Left hindlimb (tissue), 1 donor: ENCODE data around the gene ZNF304.

Experiments
- DNase-seq: peaks from one replicate; pipeline ENCODE4 v3.0.0-alpha.2; 2018

The ZNF304 gene

DNA sequence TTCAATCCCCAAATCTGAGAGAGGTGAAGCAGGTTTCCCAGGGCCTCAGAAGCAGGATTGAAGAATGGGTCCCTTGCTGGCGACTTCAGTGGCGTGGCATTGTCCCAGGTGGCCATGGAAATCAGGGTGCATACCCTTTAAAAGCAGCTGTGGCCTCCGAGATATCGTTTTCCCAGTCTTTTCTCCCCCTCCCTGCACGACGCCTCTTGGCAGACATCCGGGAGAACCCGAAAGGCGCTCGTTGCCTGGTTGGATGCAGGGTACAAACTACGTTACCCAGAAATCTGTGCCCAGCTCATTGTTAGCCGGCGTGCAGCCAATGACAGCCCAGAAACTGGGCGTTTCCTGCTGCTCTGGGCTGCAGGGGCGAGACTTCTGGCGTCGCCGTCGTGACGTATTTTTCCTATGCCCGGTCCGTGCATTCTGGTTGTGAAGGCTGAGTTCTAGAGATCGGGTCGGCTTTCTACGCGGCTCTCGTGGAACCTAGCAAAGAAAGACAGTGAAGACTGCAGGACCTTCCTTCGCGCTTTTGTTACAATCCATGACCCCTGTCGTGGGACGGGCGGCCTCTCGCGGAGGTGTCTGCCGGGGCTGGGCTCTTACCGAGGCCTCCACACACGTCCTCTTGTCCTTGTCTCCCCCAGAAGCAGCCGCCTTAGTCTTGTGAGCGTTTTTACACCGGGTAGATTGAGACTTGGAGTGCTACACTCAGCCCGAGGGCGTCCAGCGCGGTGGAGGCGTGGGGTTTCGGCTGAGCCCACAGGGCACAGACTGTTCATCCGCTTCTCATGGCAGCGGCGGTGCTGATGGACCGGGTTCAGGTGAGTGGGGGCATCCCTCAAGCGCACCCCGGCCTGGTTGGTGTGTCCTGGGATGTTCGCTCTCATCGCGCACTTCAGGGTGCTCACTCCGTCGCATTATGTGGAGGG lies at the start of gene ZNF304:
Gene ZNF304, plus strand, starts transcription at position 395 of the 929 bp plus-strand sequence. Its CDS starts 394 bp downstream, at position 789.
- peak; percentile 97 for DNase-seq

DNA sequence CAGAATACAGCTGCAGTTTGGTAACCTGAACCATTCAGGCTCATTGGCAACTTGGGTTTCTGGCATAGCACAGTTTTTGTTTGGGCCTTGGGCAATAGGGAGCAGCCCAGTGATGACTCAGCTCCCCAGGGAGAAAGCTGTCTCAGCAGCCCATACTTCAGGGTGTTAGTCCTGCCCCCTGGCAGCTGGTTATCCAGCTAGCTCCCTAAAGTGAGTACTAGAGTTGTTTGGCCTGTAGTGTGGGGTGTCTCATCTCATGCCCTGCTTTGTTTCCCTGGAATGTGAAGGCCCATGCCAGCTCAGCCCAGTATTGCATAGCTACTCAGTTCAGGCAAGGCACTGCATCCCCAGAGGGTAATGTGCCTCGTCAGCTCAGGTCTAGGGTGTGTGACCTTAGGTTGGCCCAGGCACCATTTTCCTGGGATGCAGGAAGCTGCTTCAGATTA lies 49.0 kb upstream of the ZNF304 start:
- no peak for DNase-seq

DNA sequence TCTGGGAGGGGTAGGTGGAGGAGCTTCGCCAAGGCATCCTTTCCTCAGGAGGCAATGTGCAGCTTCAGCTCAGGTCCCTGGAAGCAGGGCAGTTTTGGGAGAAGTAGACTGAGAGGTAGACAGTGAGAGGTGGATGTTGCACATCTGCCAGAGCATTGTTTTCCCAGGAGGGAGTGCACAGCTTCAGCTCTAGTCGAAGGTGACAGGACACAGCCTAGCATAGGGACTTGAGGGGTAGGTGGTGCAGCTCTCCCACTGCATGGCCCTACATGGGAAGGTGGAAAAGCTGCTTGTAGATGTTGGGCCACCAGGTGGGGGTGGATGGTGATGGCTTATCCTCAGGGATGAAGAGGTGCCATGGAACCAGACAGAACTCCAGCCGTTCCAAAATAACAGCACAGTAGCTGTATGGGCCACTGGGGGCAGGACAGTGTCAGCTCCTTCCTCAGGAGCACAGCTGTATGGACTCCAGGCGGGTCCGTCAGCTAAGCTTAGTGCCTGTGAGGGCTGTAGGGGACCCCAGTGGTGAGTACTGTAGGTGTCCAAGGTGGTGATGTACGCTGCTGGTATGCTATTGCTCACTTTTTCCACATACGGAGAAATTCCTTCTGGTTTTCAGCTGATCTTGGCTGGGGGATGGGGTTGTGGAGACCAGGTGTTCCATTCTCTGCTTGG lies 48.2 kb upstream of the ZNF304 start:
- no peak for DNase-seq

DNA sequence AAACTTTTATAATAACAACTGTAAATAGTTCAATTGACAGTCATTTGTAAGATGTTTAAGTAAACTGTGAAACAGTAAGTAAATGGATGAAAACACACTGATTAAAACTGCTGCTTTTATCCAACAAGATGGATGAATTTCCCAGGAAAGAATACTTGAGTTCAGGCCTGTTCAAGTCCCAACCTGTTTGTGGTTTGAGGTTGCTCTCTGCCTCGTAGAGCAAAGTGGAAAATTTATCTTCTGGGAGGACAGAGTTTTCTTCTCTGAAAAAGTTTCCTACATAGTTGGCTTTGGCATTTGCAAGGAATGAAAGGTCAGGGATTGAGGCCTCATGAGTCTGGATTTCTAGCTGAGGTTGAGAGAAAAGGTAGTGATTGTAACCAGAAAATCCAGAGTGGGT lies 46.0 kb upstream of the ZNF304 start:
- DNase-seq, result no peak

DNA sequence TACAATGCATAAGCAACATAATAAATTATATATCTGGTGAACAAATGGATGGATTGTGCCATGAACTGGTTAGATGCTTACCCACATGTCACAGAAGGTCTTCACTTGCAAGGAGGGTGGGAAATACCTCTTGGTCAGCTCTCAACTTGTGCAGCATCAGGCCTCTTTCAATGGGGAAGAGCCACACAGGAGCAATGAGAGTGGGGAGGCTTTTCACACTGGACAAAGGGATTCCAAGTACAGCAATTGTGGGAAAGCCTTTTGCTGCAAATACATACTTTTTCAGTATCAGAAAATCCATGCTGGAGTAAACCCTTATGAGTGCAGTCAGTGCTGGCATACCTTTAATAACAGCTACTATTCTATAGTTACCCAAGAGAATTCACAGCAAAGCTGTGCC lies 42.6 kb upstream of the ZNF304 start:
- DNase-seq, result no peak

DNA sequence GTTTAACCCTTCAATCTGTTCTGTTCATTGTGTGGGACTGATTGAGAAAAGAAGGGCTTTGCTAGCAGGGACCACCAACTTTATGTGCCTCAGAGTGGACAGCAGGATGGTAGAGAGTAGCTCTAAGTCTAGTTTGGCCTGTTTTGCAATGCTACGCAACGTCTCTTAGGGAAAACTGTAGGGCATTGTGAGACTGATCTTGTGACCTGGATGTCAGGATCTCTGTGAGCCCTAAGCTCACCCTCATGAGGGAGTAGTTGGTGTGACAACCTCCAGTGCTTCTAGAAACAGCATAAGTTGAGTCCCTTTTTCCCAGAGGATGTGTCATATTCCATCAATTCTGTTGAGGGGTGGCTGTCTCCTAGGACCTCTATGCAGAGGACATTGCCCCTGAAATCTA lies 40.3 kb upstream of the ZNF304 start:
- no peak for DNase-seq

DNA sequence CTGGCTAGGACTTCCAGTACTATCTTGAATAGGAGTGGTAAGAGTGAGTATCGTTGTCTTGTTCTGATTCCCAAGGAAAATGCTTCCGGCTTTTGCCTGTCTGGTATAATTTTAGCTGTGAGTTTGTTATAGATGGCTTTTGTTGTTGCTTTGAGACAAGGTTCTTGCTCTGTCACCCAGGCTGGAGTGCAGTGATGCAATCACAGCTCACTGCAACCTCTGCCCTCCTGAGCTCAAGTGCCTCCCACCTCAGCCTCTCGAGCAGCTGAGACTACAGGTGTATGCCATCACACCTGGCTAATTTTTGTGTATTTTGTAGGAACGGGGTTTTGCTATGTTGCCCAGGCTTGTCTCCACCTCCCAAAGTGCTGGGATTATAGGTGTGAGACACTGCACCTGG lies 36.9 kb upstream of the ZNF304 start:
- no peak for DNase-seq

DNA sequence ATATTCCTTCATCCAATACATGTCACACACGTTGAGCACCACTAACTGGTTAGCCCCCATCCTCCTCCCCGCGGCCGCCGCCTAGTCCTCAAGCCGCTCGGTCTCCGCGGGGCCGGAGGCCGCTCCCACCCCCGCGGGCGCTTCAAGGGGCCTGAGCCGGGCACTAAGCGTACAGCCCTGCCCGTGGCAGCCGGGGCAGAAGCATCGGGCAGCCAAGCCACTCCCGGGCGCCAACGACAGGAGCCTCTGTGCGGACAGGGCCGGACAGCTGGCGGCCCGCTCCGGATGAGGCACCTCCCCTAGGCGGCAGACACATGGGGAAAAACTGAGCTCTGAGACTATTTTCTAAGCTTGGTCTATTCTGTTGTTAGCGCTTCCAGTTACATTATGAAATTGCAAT lies 33.6 kb upstream of the ZNF304 start:
- DNase-seq, result no peak

DNA sequence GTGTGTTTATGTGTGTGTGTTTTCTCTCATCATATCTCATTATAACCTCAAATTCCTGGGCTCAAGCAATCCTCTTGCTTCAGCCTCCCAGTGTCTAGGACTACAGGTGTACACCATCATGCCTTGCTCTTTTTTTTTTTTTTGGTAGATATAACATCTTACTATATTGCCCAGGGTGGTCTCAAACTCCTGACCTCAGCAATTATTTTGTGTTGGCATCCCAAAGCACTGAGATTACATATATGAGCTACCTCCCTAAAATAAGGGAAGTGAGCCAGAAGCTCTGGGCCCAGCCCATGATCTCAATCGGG lies 31.2 kb upstream of the ZNF304 start:
- no peak for DNase-seq

DNA sequence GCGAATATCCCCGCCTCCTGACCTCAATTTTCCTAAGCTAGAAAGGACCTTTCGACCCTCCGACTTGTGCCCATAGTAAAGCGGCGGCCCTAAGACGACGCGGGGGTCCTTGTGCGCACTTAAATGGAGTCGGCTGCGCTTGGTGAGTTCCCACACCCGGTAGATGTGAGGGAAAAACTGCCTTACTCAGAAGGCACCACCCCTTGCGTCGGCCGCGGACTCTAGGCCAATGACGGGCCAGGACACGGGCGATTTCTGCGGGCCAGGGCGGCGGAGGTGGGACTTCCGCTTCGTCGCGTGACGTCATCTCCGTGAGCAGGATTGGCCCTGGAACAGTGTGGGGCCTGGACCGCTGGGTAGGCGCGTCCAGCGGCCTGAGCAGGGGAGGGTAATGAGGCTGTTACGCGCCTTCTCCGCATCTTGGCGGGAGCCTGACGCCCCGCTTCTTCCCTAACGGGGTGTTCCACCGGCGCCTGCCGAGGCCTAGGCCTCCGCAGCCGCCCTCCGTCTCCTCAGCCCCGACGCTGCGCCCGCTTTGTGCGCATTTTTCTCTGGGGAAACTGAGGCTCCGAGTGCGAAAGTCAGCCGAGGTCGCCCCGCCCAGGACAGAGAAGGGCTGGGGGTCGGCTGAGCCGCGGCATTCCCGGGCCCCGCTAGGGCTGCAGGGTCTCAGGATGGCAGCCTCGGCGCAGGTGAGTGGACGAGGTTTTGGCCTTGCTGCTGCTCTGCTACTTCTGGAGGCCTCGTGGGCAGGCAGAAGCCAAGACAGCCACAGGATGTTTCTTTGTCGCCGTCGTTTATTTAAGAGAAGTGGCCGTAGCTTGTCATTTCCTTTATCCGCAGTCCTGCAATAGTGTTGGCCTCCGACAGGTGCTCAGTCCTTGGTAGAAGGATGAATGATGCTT lies 30.6 kb upstream of the ZNF304 start, which contains the start of gene ZNF543:
Gene ZNF543, plus strand, starts transcription at position 293 of the 905 bp plus-strand sequence. Its CDS starts 382 bp downstream, at position 675.
- peak; percentile 97 for DNase-seq

DNA sequence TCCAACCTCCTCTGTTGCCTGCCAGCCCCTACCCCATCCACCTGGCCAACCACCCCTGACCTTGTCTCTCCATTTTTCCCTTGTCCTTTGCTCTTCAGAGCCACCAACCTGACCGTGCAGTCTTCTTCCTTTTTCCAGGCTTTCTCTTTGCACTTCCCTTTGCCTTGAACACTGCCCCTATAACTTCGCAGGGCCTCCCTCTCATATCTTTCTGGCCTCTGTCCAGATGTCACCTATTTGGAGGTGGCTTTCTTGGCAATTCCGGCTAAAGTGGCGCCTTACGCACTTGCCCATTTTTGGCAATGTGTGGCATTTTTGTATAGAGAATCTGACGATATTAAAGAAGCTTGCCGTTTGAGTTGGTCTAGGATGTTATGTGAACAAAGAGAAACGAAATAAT lies 30.0 kb upstream of the ZNF304 start:
- DNase-seq, result no peak

DNA sequence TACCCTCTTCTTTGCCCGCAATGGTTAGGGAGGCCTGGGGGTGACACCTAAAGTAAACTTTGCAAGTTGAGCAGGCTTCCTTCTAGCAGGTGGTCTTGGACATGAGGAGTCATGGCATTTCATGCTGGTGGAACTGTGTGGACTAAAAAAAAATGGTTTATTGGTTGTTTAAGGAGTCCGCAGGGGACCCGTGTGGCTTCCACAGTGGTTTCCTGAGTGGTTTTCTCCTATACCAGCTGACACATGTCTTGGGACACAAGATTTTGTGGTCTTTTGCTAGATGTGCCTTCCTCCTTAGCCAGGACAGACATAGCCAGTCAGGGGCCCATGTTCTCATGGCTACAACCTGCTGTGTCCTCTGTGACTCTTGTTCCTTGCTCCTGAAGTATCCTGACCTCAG lies 29.3 kb upstream of the ZNF304 start:
- no peak for DNase-seq

DNA sequence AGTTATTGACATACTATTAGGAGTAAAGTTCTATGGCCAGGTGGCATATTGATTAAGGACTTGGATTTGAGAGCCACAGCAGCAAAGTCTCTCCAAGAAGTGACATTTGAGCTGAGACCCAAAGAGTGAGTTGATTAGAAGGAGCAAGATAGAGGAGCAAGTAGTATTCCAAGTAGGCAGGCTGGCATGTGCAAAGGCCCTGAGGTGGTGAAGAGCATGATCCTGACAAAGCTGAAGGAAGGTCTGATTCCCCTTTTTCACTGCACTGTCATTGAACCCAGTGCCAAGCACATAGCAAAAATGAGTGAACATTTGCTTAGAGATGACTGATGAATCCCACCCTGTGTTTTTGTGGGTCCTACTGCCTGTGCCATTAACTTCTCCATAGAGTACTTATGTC lies 26.1 kb upstream of the ZNF304 start:
- DNase-seq, result no peak

DNA sequence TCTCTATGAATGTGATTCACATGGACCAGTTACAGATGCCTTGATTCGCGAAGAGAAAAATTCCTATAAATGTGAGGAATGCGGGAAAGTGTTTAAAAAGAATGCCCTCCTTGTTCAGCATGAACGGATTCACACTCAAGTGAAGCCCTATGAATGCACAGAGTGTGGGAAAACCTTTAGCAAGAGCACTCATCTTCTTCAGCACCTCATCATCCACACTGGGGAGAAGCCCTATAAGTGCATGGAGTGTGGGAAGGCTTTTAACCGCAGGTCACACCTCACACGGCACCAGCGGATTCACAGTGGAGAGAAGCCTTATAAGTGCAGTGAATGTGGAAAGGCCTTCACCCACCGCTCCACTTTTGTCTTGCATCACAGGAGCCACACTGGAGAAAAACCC lies 23.1 kb upstream of the ZNF304 start:
- DNase-seq, result no peak

DNA sequence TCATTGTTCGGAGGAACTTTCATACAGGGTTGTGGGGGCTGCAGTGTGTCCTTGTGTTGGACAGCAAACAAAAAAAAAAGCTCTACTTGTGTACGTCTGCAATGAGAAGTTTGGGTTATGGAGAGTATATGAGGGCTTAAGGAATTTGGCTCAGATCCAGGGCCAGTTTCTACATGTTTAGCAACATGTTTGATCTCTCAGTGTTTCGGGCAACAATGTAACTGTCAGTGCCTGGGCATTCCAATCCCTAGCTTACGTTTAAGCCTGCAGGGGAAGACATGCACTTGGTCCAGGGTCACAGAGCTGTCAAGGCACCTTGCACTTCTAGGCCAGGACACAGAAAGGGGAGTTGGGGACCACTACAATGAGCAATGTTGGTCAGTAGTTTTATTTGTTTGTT lies 16.9 kb upstream of the ZNF304 start:
- DNase-seq, result no peak

DNA sequence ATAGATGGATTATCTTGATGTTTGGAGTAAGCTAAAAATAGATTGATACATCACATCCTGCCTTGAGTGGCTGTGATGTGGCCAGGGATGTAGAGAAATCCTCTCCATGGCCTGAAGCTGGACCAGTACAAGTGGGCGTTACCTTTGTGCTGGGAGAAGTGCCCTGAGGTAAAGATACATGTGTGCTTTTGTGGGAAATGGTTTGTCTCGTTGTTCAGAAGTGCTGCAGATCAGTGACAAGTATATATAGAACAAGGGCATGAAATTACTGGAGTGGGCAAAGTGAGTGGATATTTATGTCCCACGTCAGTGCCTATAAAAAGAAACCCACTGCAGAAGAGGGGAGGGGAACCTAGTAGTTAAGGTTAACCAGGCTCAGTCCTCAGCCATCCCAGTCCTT lies 12.2 kb upstream of the ZNF304 start:
- DNase-seq, result peak; percentile 53

DNA sequence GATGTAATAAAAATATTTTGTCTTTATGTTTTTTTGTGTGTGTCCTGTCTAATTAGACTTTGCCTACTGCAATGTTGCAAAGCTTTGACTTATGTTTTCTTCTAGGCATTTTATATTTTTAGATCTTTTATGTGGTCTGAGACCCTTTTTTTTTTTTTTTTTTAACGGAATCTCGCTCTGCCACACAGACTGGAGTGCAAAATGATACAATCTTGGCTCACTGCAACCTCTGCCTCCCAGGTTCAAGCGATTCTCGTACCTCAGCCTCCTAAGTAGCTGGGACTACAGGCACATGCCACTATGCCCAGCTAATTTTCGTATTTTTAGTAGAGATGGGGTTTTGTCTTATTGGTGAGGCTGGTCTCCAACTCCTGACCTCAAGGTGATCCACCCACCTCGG lies 8.5 kb upstream of the ZNF304 start:
- DNase-seq, result no peak

DNA sequence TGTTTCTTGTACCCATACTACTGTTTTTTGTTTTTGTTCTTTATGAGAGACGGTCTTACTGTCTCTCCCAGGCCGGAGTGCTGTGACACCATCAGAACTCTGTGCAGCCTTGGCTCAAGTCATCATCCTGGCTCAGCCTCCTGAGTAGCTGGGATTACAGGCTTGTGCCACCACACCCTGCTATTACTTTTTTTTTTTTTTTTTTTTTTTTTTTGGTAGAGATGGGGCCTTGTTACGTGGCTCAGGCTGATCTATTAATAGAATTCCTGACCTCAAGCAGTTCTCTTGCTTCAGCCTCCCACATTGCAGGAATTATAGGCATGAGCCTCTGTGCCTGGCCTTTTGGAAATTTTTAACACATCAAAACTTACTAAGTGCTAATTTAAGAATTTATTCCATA lies 2.9 kb upstream of the ZNF304 start:
- no peak for DNase-seq

DNA sequence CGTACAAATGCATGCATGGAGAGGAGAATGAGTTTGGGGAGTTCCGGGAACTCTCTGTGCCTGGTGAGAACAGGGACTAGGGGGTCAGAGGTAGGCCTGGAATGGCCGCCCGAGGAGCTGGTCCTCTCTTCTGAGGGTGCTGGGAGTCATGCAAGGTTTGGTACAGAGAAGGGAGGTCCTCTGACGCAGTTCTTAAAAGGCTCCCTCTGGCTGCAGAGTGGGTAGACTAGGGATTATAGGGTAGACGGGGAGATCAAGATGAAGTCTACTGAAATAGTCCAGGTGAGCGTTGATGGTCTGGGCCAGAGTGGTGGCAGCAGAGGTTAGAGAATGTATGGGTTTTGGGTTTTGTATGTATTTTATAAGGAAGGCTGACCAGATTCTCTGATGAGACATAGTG lies 796 bp downstream of the ZNF304 start:
- no peak for DNase-seq

DNA sequence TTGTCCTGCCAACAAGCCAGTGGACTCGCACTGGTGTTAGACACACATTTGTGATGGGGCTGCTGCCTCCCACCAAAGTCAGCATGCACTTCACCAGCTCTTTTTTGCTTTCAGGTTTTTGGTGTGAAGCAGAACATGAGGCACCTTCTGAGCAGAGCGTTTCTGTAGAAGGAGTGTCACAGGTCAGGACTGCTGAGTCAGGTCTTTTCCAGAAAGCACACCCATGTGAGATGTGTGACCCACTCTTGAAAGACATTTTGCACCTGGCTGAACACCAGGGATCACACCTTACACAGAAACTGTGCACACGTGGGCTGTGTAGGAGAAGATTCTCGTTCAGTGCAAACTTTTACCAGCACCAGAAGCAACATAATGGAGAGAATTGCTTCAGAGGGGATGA lies 4.8 kb downstream of the ZNF304 start:
- no peak for DNase-seq

DNA sequence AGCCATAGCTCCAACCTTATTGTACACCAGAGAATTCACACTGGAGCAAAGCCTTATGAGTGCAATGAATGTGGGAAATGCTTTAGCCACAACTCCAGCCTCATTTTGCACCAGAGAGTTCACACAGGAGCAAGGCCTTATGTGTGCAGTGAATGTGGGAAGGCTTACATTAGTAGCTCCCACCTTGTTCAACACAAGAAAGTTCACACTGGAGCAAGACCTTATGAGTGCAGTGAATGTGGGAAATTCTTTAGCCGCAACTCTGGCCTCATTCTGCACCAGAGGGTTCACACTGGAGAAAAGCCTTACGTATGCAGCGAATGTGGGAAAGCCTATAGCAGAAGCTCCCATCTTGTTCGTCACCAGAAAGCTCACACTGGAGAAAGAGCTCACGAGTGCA lies 6.3 kb downstream of the ZNF304 start:
- no peak for DNase-seq

DNA sequence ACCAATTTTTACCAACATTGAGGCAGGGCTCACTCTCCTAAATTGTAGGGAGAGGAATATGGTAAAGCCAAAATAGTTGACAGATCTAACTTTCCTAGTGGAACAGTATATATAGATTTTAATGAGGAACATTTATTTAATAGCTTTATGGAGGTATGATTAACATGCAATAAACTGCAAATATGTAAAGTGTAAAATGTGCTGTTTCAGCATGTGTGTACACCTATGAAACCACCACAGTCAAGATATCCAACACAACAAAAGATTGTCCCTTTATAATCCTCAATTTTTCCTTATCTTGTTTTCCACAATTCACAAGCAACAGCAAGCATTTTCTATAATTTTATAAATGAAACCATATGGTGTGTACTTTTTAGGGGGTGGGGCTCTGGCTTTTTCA lies 8.2 kb downstream of the ZNF304 start:
- DNase-seq, result no peak

DNA sequence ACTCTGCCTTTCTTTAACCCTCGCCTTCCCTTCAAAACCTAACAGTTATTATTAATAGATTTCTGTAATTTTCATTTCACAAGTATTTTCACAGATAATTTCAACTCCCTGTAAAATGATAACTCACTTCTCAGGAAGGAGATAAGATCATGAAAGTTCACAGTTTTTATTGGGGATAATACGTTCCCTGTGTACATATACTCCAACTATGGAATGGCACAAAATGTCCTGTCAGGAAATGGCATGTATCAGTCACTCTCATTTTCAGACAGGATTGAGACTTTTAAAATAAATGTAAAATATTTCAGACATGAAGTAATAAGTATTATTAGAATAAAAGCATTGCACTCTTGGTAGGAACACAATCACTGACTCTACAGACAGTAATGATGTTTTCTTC lies 11.3 kb downstream of the ZNF304 start:
- DNase-seq, result no peak
